ENCODE measurements around the gene KCTD14. TPM values are rescaled to one million over a fixed set of nuclear protein-coding genes. Genes with fewer than 3 reads are reported as not detected.

The KCTD14 gene
- total and polyA plus RNA-seq, 3 experiments from 2014 or later = 0.20 to 0.27 (median 0.20) TPM

GRCh38 chr11:78011301-78011700 is 11.8 kb downstream of the KCTD14 start:
- Mint-ChIP-seq H3K9me3 (no peaks in the 10 kb centered on the region), H3K4me1 (no peaks in the 10 kb centered on the region)
- CTCF ChIA-PET = no interaction called here

GRCh38 chr11:78010755-78011154 is 12.3 kb downstream of the KCTD14 start:
- H3K36me3 Mint-ChIP-seq = no peaks in the 10 kb centered on the region
- no peaks in the 10 kb centered on the region for H3K27me3 ChIP-seq (ENCODE audit: insufficient read depth, low read length, poor library complexity, severe bottlenecking)
- H3K4me1 Mint-ChIP-seq = no peaks in the 10 kb centered on the region
- H3K27ac ChIP-seq (ENCODE audit: low read depth, low read length) = no peak overlapping the region
- H3K4me1 ChIP-seq (ENCODE audit: insufficient read depth, low read length) = no peaks in the 10 kb centered on the region
- no peaks in the 10 kb centered on the region for H3K36me3 ChIP-seq (ENCODE audit: insufficient read depth, low read length)
- CTCF ChIA-PET = no interaction called here
- H3K9me3 Mint-ChIP-seq = no peaks in the 10 kb centered on the region
- no peak overlapping the region for H3K27ac Mint-ChIP-seq
- no peaks in the 10 kb centered on the region for H3K9me3 ChIP-seq (ENCODE audit: low read length)
- H3K27me3 Mint-ChIP-seq = peaks cover 8% of the 10 kb centered on the region in 2 donors
- DNase-seq = no peak
- no peak overlapping the region for H3K4me3 Mint-ChIP-seq
- POLR2A ChIA-PET = no interaction called here
- no peak overlapping the region for H3K4me3 ChIP-seq (ENCODE audit: low read length)

More at GRCh38 chr11:78011301-78011700, 11.8 kb downstream of the KCTD14 start:
- H3K9me3 ChIP-seq (ENCODE audit: low read length) = no peaks in the 10 kb centered on the region
- H3K4me3 ChIP-seq (ENCODE audit: low read length) = no peak overlapping the region
- POLR2A ChIA-PET = no interaction called here
- no peaks in the 10 kb centered on the region for H3K4me1 ChIP-seq (ENCODE audit: insufficient read depth, low read length)
- Mint-ChIP-seq H3K27me3 (peaks cover 4 to 8% of the 10 kb centered on the region in 2 donors), H3K36me3 (no peaks in the 10 kb centered on the region), H3K4me3 (no peak overlapping the region), H3K27ac (peak overlapping the region in 1 of 8 donors; percentile 10)
- H3K27ac ChIP-seq (ENCODE audit: low read depth, low read length) = no peak overlapping the region
- no peak for DNase-seq
- no peaks in the 10 kb centered on the region for H3K36me3 ChIP-seq (ENCODE audit: insufficient read depth, low read length)
- H3K27me3 ChIP-seq (ENCODE audit: insufficient read depth, low read length, poor library complexity, severe bottlenecking) = no peaks in the 10 kb centered on the region

GRCh38 chr11:78010304-78010703 is 12.8 kb downstream of the KCTD14 start:
- no peaks in the 10 kb centered on the region for H3K4me1 ChIP-seq (ENCODE audit: insufficient read depth, low read length)
- ChIA-PET POLR2A (no interaction called here), CTCF (no interaction called here)
- H3K4me3 ChIP-seq (ENCODE audit: low read length) = no peak overlapping the region
- Mint-ChIP-seq H3K27me3 (peaks cover 7 to 8% of the 10 kb centered on the region in 2 donors), H3K4me1 (no peaks in the 10 kb centered on the region), H3K27ac (no peak overlapping the region), H3K9me3 (no peaks in the 10 kb centered on the region), H3K4me3 (no peak overlapping the region), H3K36me3 (no peaks in the 10 kb centered on the region)
- no peak for DNase-seq
- no peak overlapping the region for H3K27ac ChIP-seq (ENCODE audit: low read depth, low read length)
- H3K27me3 ChIP-seq (ENCODE audit: insufficient read depth, low read length, poor library complexity, severe bottlenecking) = no peaks in the 10 kb centered on the region
- H3K9me3 ChIP-seq (ENCODE audit: low read length) = no peaks in the 10 kb centered on the region
- H3K36me3 ChIP-seq (ENCODE audit: insufficient read depth, low read length) = no peaks in the 10 kb centered on the region

- peaks cover 7 to 8% of the 10 kb centered on the region in 2 donors for H3K27me3 Mint-ChIP-seq
- H3K27ac Mint-ChIP-seq = peak overlapping the region in 1 of 8 donors; percentile 32
- Histone ChIP-seq H3K4me3 (ENCODE audit: low read length) (no peak overlapping the region), H3K27ac (ENCODE audit: low read depth, low read length) (no peak overlapping the region), H3K9me3 (ENCODE audit: low read length) (no peaks in the 10 kb centered on the region), H3K27me3 (ENCODE audit: insufficient read depth, low read length, poor library complexity, severe bottlenecking) (no peaks in the 10 kb centered on the region), H3K4me1 (ENCODE audit: insufficient read depth, low read length) (no peaks in the 10 kb centered on the region), H3K36me3 (ENCODE audit: insufficient read depth, low read length) (no peaks in the 10 kb centered on the region)
- H3K9me3 Mint-ChIP-seq = no peaks in the 10 kb centered on the region
- H3K4me1 Mint-ChIP-seq = no peaks in the 10 kb centered on the region
- H3K36me3 Mint-ChIP-seq = no peaks in the 10 kb centered on the region
- H3K4me3 Mint-ChIP-seq = no peak overlapping the region
- ChIA-PET POLR2A (no interaction called here), CTCF (no interaction called here)
- no peak for DNase-seq
Observed at GRCh38 chr11:78009062-78009461, 14.0 kb downstream of the KCTD14 start.

GRCh38 chr11:78000193-78000592 is 22.9 kb downstream of the KCTD14 start:
- no peaks in the 10 kb centered on the region for H3K9me3 ChIP-seq (ENCODE audit: low read length)
- Mint-ChIP-seq H3K27ac (peak overlapping the region in 2 of 8 donors; percentile 11 to 38), H3K4me3 (peak overlapping the region in 1 of 7 donors; percentile 17), H3K36me3 (peaks cover 0 to 2% (median 0%) of the 10 kb centered on the region in 3 donors), H3K9me3 (no peaks in the 10 kb centered on the region), H3K4me1 (peaks cover 2 to 7% (median 5%) of the 10 kb centered on the region in 3 donors), H3K27me3 (peaks cover 0 to 2% of the 10 kb centered on the region in 2 donors)
- H3K27ac ChIP-seq (ENCODE audit: low read depth, low read length) = no peak overlapping the region
- ChIA-PET CTCF (interaction anchor here (1.0 to 1.4 kb wide), 3 partner anchors 13 to 78 kb away, joined by 3 to 4 read pairs (median 3); no protein-coding TSS in a partner anchor), POLR2A (no interaction called here)
- no peak overlapping the region for H3K4me3 ChIP-seq (ENCODE audit: low read length)
- H3K4me1 ChIP-seq (ENCODE audit: insufficient read depth, low read length) = peaks cover 8% of the 10 kb centered on the region
- DNase-seq = peak in 3 of 5 donors; percentile 28 to 52 (median 40)
- no peaks in the 10 kb centered on the region for H3K36me3 ChIP-seq (ENCODE audit: insufficient read depth, low read length)
- H3K27me3 ChIP-seq (ENCODE audit: insufficient read depth, low read length, poor library complexity, severe bottlenecking) = no peaks in the 10 kb centered on the region

- Mint-ChIP-seq H3K4me3 (no peak overlapping the region), H3K27me3 (peaks cover 0 to 2% of the 10 kb centered on the region in 2 donors), H3K4me1 (peaks cover 7 to 14% (median 8%) of the 10 kb centered on the region in 3 donors), H3K9me3 (no peaks in the 10 kb centered on the region), H3K36me3 (peaks cover 0 to 2% (median 2%) of the 10 kb centered on the region in 3 donors), H3K27ac (peak overlapping the region in 1 of 8 donors; percentile 11)
- no peaks in the 10 kb centered on the region for H3K36me3 ChIP-seq (ENCODE audit: insufficient read depth, low read length)
- DNase-seq = no peak
- POLR2A ChIA-PET = no interaction called here
- H3K27me3 ChIP-seq (ENCODE audit: insufficient read depth, low read length, poor library complexity, severe bottlenecking) = no peaks in the 10 kb centered on the region
- no peaks in the 10 kb centered on the region for H3K9me3 ChIP-seq (ENCODE audit: low read length)
- no peak overlapping the region for H3K4me3 ChIP-seq (ENCODE audit: low read length)
- no peak overlapping the region for H3K27ac ChIP-seq (ENCODE audit: low read depth, low read length)
- CTCF ChIA-PET = interaction anchor here (0.6 to 1.4 kb wide), 4 partner anchors 12 to 224 kb away, joined by 3 to 4 read pairs (median 4); no protein-coding TSS in a partner anchor
- H3K4me1 ChIP-seq (ENCODE audit: insufficient read depth, low read length) = peaks cover 10% of the 10 kb centered on the region
Observed at GRCh38 chr11:77999446-78000030, 23.5 kb downstream of the KCTD14 start.

GRCh38 chr11:77994434-77995362 is 28.4 kb downstream of the KCTD14 start, which contains the start of gene INTS4:
Gene INTS4 (minus strand): TSS chr11:77994668. CDS start chr11:77994643, 25 bp downstream.
- Mint-ChIP-seq H3K27ac (peak within 1 kb of the TSS; percentile 94 to 99 (median 96)), H3K4me3 (peak within 1 kb of the TSS; percentile 87 to 97 (median 93)), H3K4me1 (peaks cover 30 to 52% (median 43%) of the 10 kb centered on the region in 3 donors), H3K36me3 (peaks cover 0 to 19% (median 5%) of the 10 kb centered on the region in 3 donors), H3K27me3 (no peaks in the 10 kb centered on the region), H3K9me3 (no peaks in the 10 kb centered on the region)
- H3K27me3 ChIP-seq (ENCODE audit: insufficient read depth, low read length, poor library complexity, severe bottlenecking) = no peaks in the 10 kb centered on the region
- peak within 1 kb of the TSS; percentile 95 for H3K4me3 ChIP-seq (ENCODE audit: low read length)
- peak; percentile 96 to 99 (median 98) for DNase-seq
- no peaks in the 10 kb centered on the region for H3K36me3 ChIP-seq (ENCODE audit: insufficient read depth, low read length)
- no peaks in the 10 kb centered on the region for H3K9me3 ChIP-seq (ENCODE audit: low read length)
- peak within 1 kb of the TSS; percentile 78 for H3K27ac ChIP-seq (ENCODE audit: low read depth, low read length)
- H3K4me1 ChIP-seq (ENCODE audit: insufficient read depth, low read length) = peaks cover 25% of the 10 kb centered on the region
- ChIA-PET CTCF (interaction anchor here (0.7 to 1.7 kb wide), 9 partner anchors 12 to 947 kb away, joined by 3 to 9 read pairs (median 4); partner anchors contain the start of genes ALG8, KCTD21, RSF1 and USP35), POLR2A (interaction anchor here (0.5 to 1.4 kb wide), 12 partner anchors 13 to 580 kb away, joined by 3 to 12 read pairs (median 5); partner anchors contain the start of genes AAMDC, ALG8, KCTD21 and NARS2)

All from CD8-positive, alpha-beta memory T cell (primary cell).